B cell (primary cell): ENCODE data around the gene PCSK6. TPM values are rescaled to one million over a fixed set of nuclear protein-coding genes. Genes with fewer than 3 reads are reported as not detected.

ENCODE experiments used
- ATAC-seq: fragments of 200-7000 bp; cut with Tn5 transposase; one replicate; pipeline ENCODE4 v1.10.0; 2021; ENCODE audit warnings: low read depth, mild to moderate bottlenecking, moderate number of reproducible peaks, moderate library complexity
- CTCF ChIA-PET: fragments of 350-600 bp; sonication (Branson Sonifier 250); formaldehyde crosslinking; loops from one replicate; lab custom pipeline; 2021; ENCODE audit warnings: antibody characterized with exemption, inconsistent platforms; lab: Charles Lee
- POLR2A ChIA-PET: fragments of 350-600 bp; sonication (Branson Sonifier 250); formaldehyde crosslinking; loops from one replicate; lab custom pipeline; 2021; ENCODE audit warnings: antibody characterized with exemption; lab: Charles Lee
- DNase-seq: peaks from one replicate; pipeline ENCODE4 v3.0.0; 2013
- H2AFZ ChIP-seq: 2 replicates; pipeline ENCODE4 v1.6.1; 2012; ENCODE audit warnings: mild to moderate bottlenecking, low read depth, low read length; ENCODE audit not compliant: insufficient read depth, poor library complexity, severe bottlenecking
- H3K27ac ChIP-seq, 2 donors: 1 replicate in 1 of 2; 2 replicates in 1 of 2; pipeline ENCODE4 v1.5.1; 2012 to 2013; ENCODE audit warnings: low read length in 2 of 2, mild to moderate bottlenecking in 2 of 2, moderate library complexity in 1 of 2
- H3K27me3 ChIP-seq, 4 experiments: fragments of 200-600 bp in 1 of 4; sonication (generic) in 1 of 4; replicated peaks in 1 of 4; 1 replicate in 2 of 4; 2 replicates in 2 of 4; pipeline versions ENCODE4 v1.6.1 to v1.7.0; 2013 to 2016; ENCODE audit warnings: low read length in 3 of 4, mild to moderate bottlenecking in 2 of 4, mixed read lengths in 1 of 4, moderate library complexity in 1 of 4; ENCODE audit not compliant: insufficient read depth in 4 of 4, control insufficient read depth in 3 of 4; ENCODE audit errors: control extremely low read depth in 1 of 4
- H3K36me3 ChIP-seq, 2 experiments: replicated peaks in 1 of 2; 1 replicate in 1 of 2; 2 replicates in 1 of 2; pipeline versions ENCODE4 v1.6.1 to v1.7.1; 2013; ENCODE audit warnings: low read length in 1 of 2; ENCODE audit not compliant: insufficient read depth in 2 of 2, control insufficient read depth in 1 of 2; ENCODE audit errors: control extremely low read depth in 1 of 2, extremely low read depth in 1 of 2
- H3K4me1 ChIP-seq, 2 donors: fragments of 200-600 bp in 1 of 2; sonication (generic) in 1 of 2; 1 replicate in 1 of 2; 2 replicates in 1 of 2; pipeline versions ENCODE4 v1.5.1 to v1.6.1; 2013 to 2017; ENCODE audit warnings: low read length in 2 of 2; ENCODE audit not compliant: control insufficient read depth in 2 of 2, insufficient read depth in 2 of 2
- H3K4me2 ChIP-seq: replicated peaks from 2 replicates; pipeline ENCODE3; 2012; ENCODE audit warnings: mild to moderate bottlenecking, low read depth, low read length; ENCODE audit not compliant: poor library complexity, severe bottlenecking
- H3K4me3 ChIP-seq, 5 experiments: fragments of 200-600 bp in 1 of 5; sonication (generic) in 1 of 5; 1 replicate in 3 of 5; 2 replicates in 2 of 5; pipeline versions ENCODE4 v1.5.1 to v1.7.0; 2011 to 2016; ENCODE audit warnings: low read length in 4 of 5, mild to moderate bottlenecking in 4 of 5, low read depth in 2 of 5, control low read depth in 1 of 5, moderate library complexity in 1 of 5; ENCODE audit not compliant: insufficient read depth in 1 of 5; ENCODE audit errors: control extremely low read depth in 1 of 5, extremely low read depth in 1 of 5
- H3K79me2 ChIP-seq: fragments of 200-600 bp; sonication (generic); one replicate; pipeline ENCODE4 v1.6.0; 2016; ENCODE audit warnings: low read length; ENCODE audit not compliant: control insufficient read depth, insufficient read depth
- H3K9ac ChIP-seq: fragments of 200-600 bp; sonication (generic); 2 replicates; pipeline ENCODE4 v1.6.1; 2017; ENCODE audit warnings: mild to moderate bottlenecking, low read length, moderate library complexity
- H3K9me3 ChIP-seq, 3 donors: one replicate each; pipeline versions ENCODE4 v1.6.1 to v1.7.1; 2013; ENCODE audit warnings: low read length in 2 of 3; ENCODE audit not compliant: control insufficient read depth in 2 of 3, insufficient read depth in 1 of 3; ENCODE audit errors: control extremely low read depth in 1 of 3
- H4K20me1 ChIP-seq: 2 replicates; pipeline ENCODE4 v1.6.0; 2012; ENCODE audit warnings: mild to moderate bottlenecking, low read length; ENCODE audit not compliant: insufficient read depth, control insufficient read depth, poor library complexity, severe bottlenecking
- H3K27ac Mint-ChIP-seq: one replicate; pipeline ENCODE4 v1.8.0; 2021; ENCODE audit warnings: mixed read lengths
- H3K27me3 Mint-ChIP-seq: one replicate; pipeline ENCODE4 v1.8.0; 2021; ENCODE audit warnings: mixed read lengths
- H3K4me1 Mint-ChIP-seq: one replicate; pipeline ENCODE4 v1.8.0; 2021; ENCODE audit warnings: mixed read lengths
- H3K4me3 Mint-ChIP-seq: one replicate; pipeline ENCODE4 v1.8.0; 2021; ENCODE audit warnings: mixed read lengths
- H3K9me3 Mint-ChIP-seq: one replicate; pipeline ENCODE4 v1.8.0; 2022; ENCODE audit warnings: mixed read lengths; ENCODE audit not compliant: insufficient read depth
- EZH2 ChIP-seq: IDR thresholded peaks from 2 replicates; pipeline ENCODE4 v1.6.1; 2012; ENCODE audit warnings: borderline replicate concordance, low read depth, mild to moderate bottlenecking, moderate library complexity, low read length; ENCODE audit not compliant: insufficient read depth, poor library complexity, severe bottlenecking
- WGBS: methylation state at CpG from one replicate; pipeline ENCODE4 v1.1.5; 2013; ENCODE audit warnings: missing lambda C conversion rate; ENCODE audit not compliant: insufficient coverage; 5-methylcytosine and 5-hydroxymethylcytosine counted together
- intact Hi-C: fragments of 100-400 bp; cut with micrococcal nuclease; formaldehyde crosslinking; loops from one replicate; pipeline ENCODE4 v1.10.0; 2022
- polyA plus RNA-seq: library from polyadenylated mRNA; depleted of rRNA; stranded (reverse); fragments of >200 nt; gene quantifications from 2 replicates; pipeline ENCODE4 v1.2.3, GENCODE V29; 2012
- total RNA-seq, 2 donors: library from RNA; stranded (reverse); fragments of 120-200 nt in 1 of 2; gene quantifications; 1 replicate in 1 of 2; 2 replicates in 1 of 2; pipeline versions ENCODE4 v1.2.3 to v1.2.4, GENCODE V29; 2013 to 2022
- TF ChIP-seq, protein P1 (sequence below): fragments of 200-600 bp; IDR thresholded peaks from one replicate; pipeline ENCODE4 v1.8.0; 2022; ENCODE audit warnings: antibody characterized with exemption, mild to moderate bottlenecking

PCSK6 gene
- total and polyA plus RNA-seq, 2 donors (not counting 1 experiment from before 2014, with no cell fraction given), result 0.66 to 1.6 TPM

DNA sequence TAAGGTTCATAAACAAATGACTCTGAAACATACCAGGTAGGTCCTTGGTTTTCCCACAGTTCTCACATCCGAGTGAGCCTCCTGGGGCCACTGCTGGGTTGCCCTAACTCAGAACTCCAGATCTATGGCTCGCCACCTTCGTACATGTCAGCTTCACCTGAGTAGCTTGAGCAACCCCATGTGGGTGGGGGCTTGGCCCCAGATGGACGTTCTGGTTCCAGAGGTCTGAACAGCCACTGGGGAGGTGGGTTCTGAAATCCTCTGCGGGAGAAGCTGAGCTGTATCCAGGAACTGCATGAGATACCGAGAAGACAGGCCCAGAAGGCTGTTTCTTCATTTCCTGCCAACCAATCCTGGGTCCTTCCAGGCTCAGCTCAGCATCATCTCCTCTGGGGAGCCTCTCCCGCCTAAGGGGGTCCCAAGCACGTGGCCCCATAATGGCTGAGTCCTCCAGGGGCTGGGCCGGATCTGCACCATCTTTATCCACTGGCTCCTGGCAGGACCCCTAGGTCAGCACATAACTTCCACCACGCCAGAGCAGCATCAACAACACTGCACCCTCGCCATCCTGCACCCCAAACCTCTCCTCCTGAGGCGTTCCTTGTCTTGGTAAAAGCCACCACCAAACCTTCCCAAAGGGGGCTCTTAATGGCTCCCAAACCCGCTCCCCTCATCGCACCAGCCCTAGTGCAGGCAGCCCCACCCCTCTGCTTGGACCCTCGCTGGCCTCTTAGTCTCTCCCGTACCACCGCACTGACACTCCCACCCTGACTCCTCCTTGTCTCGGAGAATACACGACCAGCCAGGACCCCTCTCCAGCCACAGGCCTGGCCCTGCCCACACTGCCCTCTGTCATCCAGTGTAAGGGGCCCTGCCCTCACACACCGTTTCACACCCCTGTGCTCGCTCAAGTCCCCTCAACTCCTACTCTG lies 39.8 kb downstream of the PCSK6 start:
- H3K9me3 Mint-ChIP-seq, result no peaks in the 10 kb centered on the region
- H3K27ac Mint-ChIP-seq, result no peak overlapping the region
- Histone ChIP-seq H3K4me3 (no peak overlapping the region), H3K79me2 (no peaks in the 10 kb centered on the region), H3K9ac (no peak overlapping the region), H3K9me3 (peaks cover 0 to 11% (median 0%) of the 10 kb centered on the region in 3 donors), H3K27me3 (peaks cover 0 to 32% (median 3%) of the 10 kb centered on the region in 4 experiments), H3K4me1 (peaks cover 6 to 9% of the 10 kb centered on the region in 2 donors), H2AFZ (no peak overlapping the region), H3K4me2 (no peak overlapping the region), H4K20me1 (no peaks in the 10 kb centered on the region), H3K36me3 (no peaks in the 10 kb centered on the region), H3K27ac (no peak overlapping the region)
- ChIA-PET CTCF (no interaction called here), POLR2A (no interaction called here)
- intact Hi-C loops, result no loop called here
- ATAC-seq, result no peak
- DNase-seq, result no peak
- H3K4me3 Mint-ChIP-seq, result no peak overlapping the region
- 92% methylated on average over 20 of the region's 21 CpGs for WGBS
- peaks cover 10% of the 10 kb centered on the region for H3K4me1 Mint-ChIP-seq
- TF ChIP-seq EZH2, result no peak
- TF ChIP-seq, protein P1, sequence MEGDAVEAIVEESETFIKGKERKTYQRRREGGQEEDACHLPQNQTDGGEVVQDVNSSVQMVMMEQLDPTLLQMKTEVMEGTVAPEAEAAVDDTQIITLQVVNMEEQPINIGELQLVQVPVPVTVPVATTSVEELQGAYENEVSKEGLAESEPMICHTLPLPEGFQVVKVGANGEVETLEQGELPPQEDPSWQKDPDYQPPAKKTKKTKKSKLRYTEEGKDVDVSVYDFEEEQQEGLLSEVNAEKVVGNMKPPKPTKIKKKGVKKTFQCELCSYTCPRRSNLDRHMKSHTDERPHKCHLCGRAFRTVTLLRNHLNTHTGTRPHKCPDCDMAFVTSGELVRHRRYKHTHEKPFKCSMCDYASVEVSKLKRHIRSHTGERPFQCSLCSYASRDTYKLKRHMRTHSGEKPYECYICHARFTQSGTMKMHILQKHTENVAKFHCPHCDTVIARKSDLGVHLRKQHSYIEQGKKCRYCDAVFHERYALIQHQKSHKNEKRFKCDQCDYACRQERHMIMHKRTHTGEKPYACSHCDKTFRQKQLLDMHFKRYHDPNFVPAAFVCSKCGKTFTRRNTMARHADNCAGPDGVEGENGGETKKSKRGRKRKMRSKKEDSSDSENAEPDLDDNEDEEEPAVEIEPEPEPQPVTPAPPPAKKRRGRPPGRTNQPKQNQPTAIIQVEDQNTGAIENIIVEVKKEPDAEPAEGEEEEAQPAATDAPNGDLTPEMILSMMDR, result no peak
- H3K27me3 Mint-ChIP-seq, result peaks cover 26% of the 10 kb centered on the region

DNA sequence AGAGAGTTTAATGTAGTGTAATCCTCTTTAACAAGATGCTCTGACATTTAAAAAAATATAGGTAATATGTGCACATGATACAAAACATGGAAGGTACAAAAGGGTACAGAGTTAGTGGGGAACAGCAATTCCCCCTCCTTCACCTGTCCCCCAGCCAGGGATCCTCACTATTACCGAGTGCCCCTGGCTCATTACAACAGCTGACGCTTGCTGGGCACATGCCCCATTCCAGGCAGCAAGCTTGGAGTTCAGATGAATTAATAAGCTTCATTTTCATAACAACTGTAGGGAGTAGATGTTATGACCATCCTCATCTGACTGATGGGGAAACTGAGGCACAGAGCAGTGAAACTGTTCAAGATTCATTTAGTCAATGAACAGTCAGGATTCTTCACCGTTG lies 41.2 kb downstream of the PCSK6 start:
- POLR2A ChIA-PET, result no interaction called here
- Histone ChIP-seq H3K27ac (no peak overlapping the region), H3K79me2 (no peaks in the 10 kb centered on the region), H4K20me1 (no peaks in the 10 kb centered on the region), H3K27me3 (peaks cover 0 to 26% (median 2%) of the 10 kb centered on the region in 4 experiments), H3K36me3 (no peaks in the 10 kb centered on the region), H2AFZ (no peak overlapping the region), H3K9me3 (peaks cover 0 to 13% (median 0%) of the 10 kb centered on the region in 3 donors), H3K4me2 (no peak overlapping the region), H3K9ac (no peak overlapping the region), H3K4me1 (peaks cover 6 to 9% of the 10 kb centered on the region in 2 donors), H3K4me3 (no peak overlapping the region)
- no peak overlapping the region for H3K4me3 Mint-ChIP-seq
- no peaks in the 10 kb centered on the region for H3K9me3 Mint-ChIP-seq
- peaks cover 10% of the 10 kb centered on the region for H3K4me1 Mint-ChIP-seq
- no peak for TF ChIP-seq EZH2
- TF ChIP-seq, protein P1, result no peak
- no peak overlapping the region for H3K27ac Mint-ChIP-seq
- 100% methylated on average over 1 of the region's 3 CpGs for WGBS
- DNase-seq (no peak), ATAC-seq (no peak)
- H3K27me3 Mint-ChIP-seq, result peaks cover 20% of the 10 kb centered on the region
- intact Hi-C loops, result no loop called here
- CTCF ChIA-PET, result no interaction called here
